Neural progenitor cell (in vitro differentiated cells): ENCODE results near the gene MAMSTR.

Experiments
- EZH2 ChIP-seq: fragments of 200-600 bp; sonication (generic); IDR thresholded peaks from 2 replicates; pipeline ENCODE4 v1.6.1; 2017; ENCODE audit warnings: antibody characterized with exemption, mild to moderate bottlenecking, moderate library complexity
- EZH2phosphoT487 ChIP-seq: fragments of 200-600 bp; sonication (generic); IDR thresholded peaks from 2 replicates; pipeline ENCODE4 v1.6.1; 2017; ENCODE audit warnings: antibody characterized with exemption
- TF ChIP-seq, protein P1 (sequence below): fragments of 200-600 bp; sonication (generic); IDR thresholded peaks from 2 replicates; pipeline ENCODE4 v1.5.1; 2017; ENCODE audit warnings: antibody characterized with exemption, mild to moderate bottlenecking

DNA sequence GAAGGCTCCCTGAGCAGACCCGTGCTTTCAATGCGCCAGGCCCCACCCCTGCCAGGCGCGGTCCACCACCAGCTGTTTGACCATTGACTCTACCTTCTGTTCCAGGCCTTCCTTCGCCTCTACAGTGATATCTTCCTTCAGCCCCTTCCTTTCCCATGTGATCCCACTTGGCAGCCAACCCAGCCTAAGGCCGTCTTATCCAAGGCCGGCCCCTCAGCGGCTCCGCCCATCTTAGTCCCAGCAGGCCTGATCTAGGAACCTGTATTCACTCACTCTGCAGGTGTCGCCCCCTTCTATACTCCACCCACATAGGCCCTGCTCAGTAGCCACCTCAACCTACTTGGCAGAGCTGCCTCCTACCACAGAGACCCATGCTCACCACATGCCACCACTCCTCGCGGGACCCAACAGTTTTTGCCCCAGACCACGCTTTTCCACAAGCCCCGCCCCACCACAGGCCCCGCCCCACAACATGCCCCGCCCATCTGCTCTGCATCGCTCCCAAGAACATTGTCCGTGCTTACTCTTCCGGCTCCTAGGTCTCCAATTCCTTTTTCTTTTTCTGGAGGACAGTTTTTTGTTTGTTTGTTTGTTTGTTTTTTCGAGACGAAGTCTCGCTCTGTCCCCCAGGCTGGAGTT, 18.0 kb upstream of the MAMSTR start:
- TF ChIP-seq EZH2phosphoT487 (no peak), EZH2 (no peak)
- TF ChIP-seq, protein P1, sequence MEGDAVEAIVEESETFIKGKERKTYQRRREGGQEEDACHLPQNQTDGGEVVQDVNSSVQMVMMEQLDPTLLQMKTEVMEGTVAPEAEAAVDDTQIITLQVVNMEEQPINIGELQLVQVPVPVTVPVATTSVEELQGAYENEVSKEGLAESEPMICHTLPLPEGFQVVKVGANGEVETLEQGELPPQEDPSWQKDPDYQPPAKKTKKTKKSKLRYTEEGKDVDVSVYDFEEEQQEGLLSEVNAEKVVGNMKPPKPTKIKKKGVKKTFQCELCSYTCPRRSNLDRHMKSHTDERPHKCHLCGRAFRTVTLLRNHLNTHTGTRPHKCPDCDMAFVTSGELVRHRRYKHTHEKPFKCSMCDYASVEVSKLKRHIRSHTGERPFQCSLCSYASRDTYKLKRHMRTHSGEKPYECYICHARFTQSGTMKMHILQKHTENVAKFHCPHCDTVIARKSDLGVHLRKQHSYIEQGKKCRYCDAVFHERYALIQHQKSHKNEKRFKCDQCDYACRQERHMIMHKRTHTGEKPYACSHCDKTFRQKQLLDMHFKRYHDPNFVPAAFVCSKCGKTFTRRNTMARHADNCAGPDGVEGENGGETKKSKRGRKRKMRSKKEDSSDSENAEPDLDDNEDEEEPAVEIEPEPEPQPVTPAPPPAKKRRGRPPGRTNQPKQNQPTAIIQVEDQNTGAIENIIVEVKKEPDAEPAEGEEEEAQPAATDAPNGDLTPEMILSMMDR: no peak
